Motor neuron (in vitro differentiated cells): ENCODE results near the gene RNPEPL1. TPM values are rescaled to one million over a fixed set of nuclear protein-coding genes. Genes with fewer than 3 reads are reported as not detected.
A peak's percentile ranks its signal among the peaks of the same experiment; 100 is the strongest.

Source experiments
- ATAC-seq, 8 experiments: fragments of 200-7000 bp; cut with Tn5 transposase; replicated peaks in 6 of 8; 2 replicates each; pipeline ENCODE4 v1.8.0; 2021; ENCODE audit warnings: mild to moderate bottlenecking in 8 of 8, moderate library complexity in 8 of 8
- H3K27ac ChIP-seq, 2 donors: fragments of 250-450 bp; sonication (Bioruptor Pico); 2 replicates each; pipeline ENCODE4 v1.9.0; 2021; ENCODE audit warnings: antibody characterized with exemption in 2 of 2, mild to moderate bottlenecking in 2 of 2, moderate library complexity in 1 of 2
- H3K4me1 ChIP-seq, 2 donors: fragments of 250-450 bp; sonication (Bioruptor Pico); replicated peaks in 1 of 2; 2 replicates each; pipeline ENCODE4 v1.6.1; 2021; ENCODE audit warnings: antibody characterized with exemption in 2 of 2, mild to moderate bottlenecking in 2 of 2, moderate library complexity in 1 of 2
- H3K4me3 ChIP-seq, 5 donors: fragments of 250-450 bp; sonication (Bioruptor Pico); 2 replicates each; pipeline ENCODE4 v1.9.0; 2021; ENCODE audit warnings: antibody characterized with exemption in 5 of 5, mild to moderate bottlenecking in 5 of 5, moderate library complexity in 4 of 5
- WGBS, 10 experiments: fragments of 450-650 bp; shearing (Covaris generic); methylation state at CpG; one replicate each; pipeline ENCODE4 v1.0.0; 2022; 5-methylcytosine and 5-hydroxymethylcytosine counted together
- in situ Hi-C, 9 experiments: fragments of 400-800 bp; cut with MboI; loops; one replicate each; pipeline ENCODE4 v1.15.0; 2021; ENCODE audit warnings: low sequenced_read_pairs in 9 of 9, low pct_unique_long_range_greater_than_20kb in 2 of 9; ENCODE audit not compliant: unreplicated experiment in 9 of 9
- total RNA-seq, 8 experiments: library from RNA; unstranded; fragments of 300-600 nt; gene quantifications; 2 replicates each; pipeline versions ENCODE4 v1.2.3 to v1.2.4, GENCODE V29; 2022

The RNPEPL1 gene
- total RNA-seq, 8 experiments from 2014 or later: 3.4 to 32.6 (median 6.5) TPM

GRCh38 chr2:240579071-240579762 is 10.9 kb downstream of the RNPEPL1 start:
- Histone ChIP-seq H3K4me3 (no peak overlapping the region), H3K27ac (no peak overlapping the region), H3K4me1 (no peaks in the 10 kb centered on the region)
- ATAC-seq: no peak
- in situ Hi-C loops: no loop called here
- 81 to 95% methylated on average over 4 to 5 of the region's 12 CpGs; no CpG with 5 or more reads in 8 of the 10 experiments for WGBS, 10 experiments

GRCh38 chr2:240579771-240580614 is 11.7 kb downstream of the RNPEPL1 start:
- peak in 7 of 8 experiments; percentile 13 to 86 (median 41) for ATAC-seq
- Histone ChIP-seq H3K4me1 (peaks cover 2 to 6% of the 10 kb centered on the region in 2 donors), H3K27ac (no peak overlapping the region), H3K4me3 (no peak overlapping the region)
- in situ Hi-C loops: no loop called here
- 0 to 80% (median 69%) methylated on average over 2 to 19 of the region's 27 CpGs; no CpG with 5 or more reads in 2 of the 10 experiments for WGBS, 10 experiments

GRCh38 chr2:240581811-240582210 is 13.5 kb downstream of the RNPEPL1 start:
- no peak overlapping the region for H3K27ac ChIP-seq
- ATAC-seq: no peak
- H3K4me1 ChIP-seq: peaks cover 7 to 10% of the 10 kb centered on the region in 2 donors
- WGBS, 10 experiments: 60 to 100% (median 83%) methylated on average over 1 to 3 of the region's 5 CpGs; no CpG with 5 or more reads in 6 of the 10 experiments
- in situ Hi-C loops: no loop called here
- H3K4me3 ChIP-seq: no peak overlapping the region

GRCh38 chr2:240582781-240583180 is 14.5 kb downstream of the RNPEPL1 start:
- in situ Hi-C loops: no loop called here
- WGBS, 10 experiments: 71 to 100% (median 80%) methylated on average over 1 to 2 of the region's 3 CpGs; no CpG with 5 or more reads in 5 of the 10 experiments
- ATAC-seq: no peak

GRCh38 chr2:240583774-240584173 is 15.5 kb downstream of the RNPEPL1 start:
- in situ Hi-C loops: no loop called here
- Histone ChIP-seq H3K4me3 (no peak overlapping the region), H3K27ac (no peak overlapping the region), H3K4me1 (peaks cover 17 to 18% of the 10 kb centered on the region in 2 donors)
- no peak for ATAC-seq
- 94 to 100% (median 100%) methylated on average over 1 to 3 of the region's 4 CpGs; no CpG with 5 or more reads in 3 of the 10 experiments for WGBS, 10 experiments

More at GRCh38 chr2:240582781-240583180, 14.5 kb downstream of the RNPEPL1 start:
- Histone ChIP-seq H3K4me1 (peaks cover 10 to 11% of the 10 kb centered on the region in 2 donors), H3K27ac (no peak overlapping the region), H3K4me3 (no peak overlapping the region)

GRCh38 chr2:240584486-240585031 is 16.3 kb downstream of the RNPEPL1 start:
- ATAC-seq: peak in 3 of 8 experiments; percentile 1 to 38 (median 7)
- H3K4me3 ChIP-seq: peak overlapping the region in 3 of 5 donors; percentile 96 to 99 (median 96)
- in situ Hi-C loops: no loop called here
- peaks cover 17 to 18% of the 10 kb centered on the region in 2 donors for H3K4me1 ChIP-seq
- H3K27ac ChIP-seq: no peak overlapping the region
- WGBS, 10 experiments: 65 to 90% (median 83%) methylated on average over 2 to 3 of the region's 4 CpGs; no CpG with 5 or more reads in 5 of the 10 experiments

- Histone ChIP-seq H3K27ac (peak overlapping the region; percentile 95 to 99), H3K4me3 (peak overlapping the region; percentile 86 to 99 (median 96)), H3K4me1 (peaks cover 17 to 18% of the 10 kb centered on the region in 2 donors)
- 60 to 100% (median 81%) methylated on average over 1 to 3 of the region's 6 CpGs; no CpG with 5 or more reads in 4 of the 10 experiments for WGBS, 10 experiments
- ATAC-seq: no peak
- in situ Hi-C loops: no loop called here
Observed at GRCh38 chr2:240585101-240585500, 16.8 kb downstream of the RNPEPL1 start.

- peak overlapping the region; percentile 86 to 99 (median 96) for H3K4me3 ChIP-seq
- peak overlapping the region; percentile 95 to 99 for H3K27ac ChIP-seq
- ATAC-seq: peak in 1 of 8 experiments; percentile 1
- in situ Hi-C loops: no loop called here
- WGBS, 10 experiments: 0 to 40% (median 0%) methylated on average over 1 to 8 of the region's 20 CpGs; no CpG with 5 or more reads in 3 of the 10 experiments
- H3K4me1 ChIP-seq: peaks cover 17 to 18% of the 10 kb centered on the region in 2 donors
Observed at GRCh38 chr2:240585681-240586197, 17.5 kb downstream of the RNPEPL1 start.

GRCh38 chr2:240586198-240586918 is 18.1 kb downstream of the RNPEPL1 start, which contains the start of gene CAPN10:
TSS of gene CAPN10 (plus strand) at chr2:240586734. CDS start at chr2:240586912, 178 bp downstream.
- H3K27ac ChIP-seq: peak within 1 kb of the TSS; percentile 95 to 99

GRCh38 chr2:240586919-240587800 is 18.9 kb downstream of the RNPEPL1 start:
- H3K27ac ChIP-seq: peak overlapping the region; percentile 95 to 99
- in situ Hi-C loops: no loop called here
- WGBS, 10 experiments: 0 to 75% (median 10%) methylated on average over 1 to 11 of the region's 62 CpGs; no CpG with 5 or more reads in 5 of the 10 experiments

More at GRCh38 chr2:240586198-240586918, 18.1 kb downstream of the RNPEPL1 start, which contains the start of gene CAPN10:
- in situ Hi-C loops: no loop called here
- Histone ChIP-seq H3K4me3 (peak within 1 kb of the TSS; percentile 86 to 99 (median 96)), H3K4me1 (peaks cover 17 to 18% of the 10 kb centered on the region in 2 donors)
- ATAC-seq: peak; percentile 84 to 95 (median 92)
- WGBS, 10 experiments: 0 to 3% (median 0%) methylated on average over 1 to 20 of the region's 88 CpGs; no CpG with 5 or more reads in 5 of the 10 experiments

GRCh38 chr2:240588006-240588655 is 19.8 kb downstream of the RNPEPL1 start:
- peak overlapping the region; percentile 86 to 99 (median 96) for H3K4me3 ChIP-seq
- H3K4me1 ChIP-seq: peaks cover 17 to 18% of the 10 kb centered on the region in 2 donors
- no peak overlapping the region for H3K27ac ChIP-seq
- no peak for ATAC-seq
- 20 to 93% (median 69%) methylated on average over 1 to 6 of the region's 10 CpGs; no CpG with 5 or more reads in 1 of the 10 experiments for WGBS, 10 experiments
- in situ Hi-C loops: no loop called here

More at GRCh38 chr2:240586919-240587800, 18.9 kb downstream of the RNPEPL1 start:
- Histone ChIP-seq H3K4me1 (peaks cover 17 to 18% of the 10 kb centered on the region in 2 donors), H3K4me3 (peak overlapping the region; percentile 86 to 99 (median 96))
- peak; percentile 7 to 41 (median 32) for ATAC-seq
